ENCODE data around the gene NPFFR2.

DNA sequence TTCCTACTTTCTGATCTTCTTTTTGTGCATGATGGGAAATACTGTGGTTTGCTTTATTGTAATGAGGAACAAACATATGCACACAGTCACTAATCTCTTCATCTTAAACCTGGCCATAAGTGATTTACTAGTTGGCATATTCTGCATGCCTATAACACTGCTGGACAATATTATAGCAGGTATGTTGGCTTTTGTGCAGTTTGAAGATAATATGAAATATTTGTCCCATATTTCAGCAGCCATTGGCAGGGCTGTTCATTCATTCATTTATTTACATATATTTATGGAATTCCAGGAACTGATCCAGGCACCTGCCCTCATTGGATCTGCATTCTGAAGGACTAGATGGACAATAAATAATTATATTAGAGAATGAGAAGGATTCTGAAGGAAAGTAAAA, 96.9 kb downstream of the NPFFR2 start:
- TF ChIP-seq, protein P1, sequence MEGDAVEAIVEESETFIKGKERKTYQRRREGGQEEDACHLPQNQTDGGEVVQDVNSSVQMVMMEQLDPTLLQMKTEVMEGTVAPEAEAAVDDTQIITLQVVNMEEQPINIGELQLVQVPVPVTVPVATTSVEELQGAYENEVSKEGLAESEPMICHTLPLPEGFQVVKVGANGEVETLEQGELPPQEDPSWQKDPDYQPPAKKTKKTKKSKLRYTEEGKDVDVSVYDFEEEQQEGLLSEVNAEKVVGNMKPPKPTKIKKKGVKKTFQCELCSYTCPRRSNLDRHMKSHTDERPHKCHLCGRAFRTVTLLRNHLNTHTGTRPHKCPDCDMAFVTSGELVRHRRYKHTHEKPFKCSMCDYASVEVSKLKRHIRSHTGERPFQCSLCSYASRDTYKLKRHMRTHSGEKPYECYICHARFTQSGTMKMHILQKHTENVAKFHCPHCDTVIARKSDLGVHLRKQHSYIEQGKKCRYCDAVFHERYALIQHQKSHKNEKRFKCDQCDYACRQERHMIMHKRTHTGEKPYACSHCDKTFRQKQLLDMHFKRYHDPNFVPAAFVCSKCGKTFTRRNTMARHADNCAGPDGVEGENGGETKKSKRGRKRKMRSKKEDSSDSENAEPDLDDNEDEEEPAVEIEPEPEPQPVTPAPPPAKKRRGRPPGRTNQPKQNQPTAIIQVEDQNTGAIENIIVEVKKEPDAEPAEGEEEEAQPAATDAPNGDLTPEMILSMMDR (IDR thresholded peaks at IDR 0.05) = no peak
- TF ChIP-seq POLR2AphosphoS5 (IDR thresholded peaks at IDR 0.05) (no peak), EP300 (IDR thresholded peaks at IDR 0.05) (no peak)

All from gastroesophageal sphincter (tissue), 3 donors.